Measurements from ENCODE around the gene TMEM247. TPM values are rescaled to one million over a fixed set of nuclear protein-coding genes. Genes with fewer than 3 reads are reported as not detected.

Gene TMEM247
- total RNA-seq, 1 experiment from 2014 or later, result not detected

DNA sequence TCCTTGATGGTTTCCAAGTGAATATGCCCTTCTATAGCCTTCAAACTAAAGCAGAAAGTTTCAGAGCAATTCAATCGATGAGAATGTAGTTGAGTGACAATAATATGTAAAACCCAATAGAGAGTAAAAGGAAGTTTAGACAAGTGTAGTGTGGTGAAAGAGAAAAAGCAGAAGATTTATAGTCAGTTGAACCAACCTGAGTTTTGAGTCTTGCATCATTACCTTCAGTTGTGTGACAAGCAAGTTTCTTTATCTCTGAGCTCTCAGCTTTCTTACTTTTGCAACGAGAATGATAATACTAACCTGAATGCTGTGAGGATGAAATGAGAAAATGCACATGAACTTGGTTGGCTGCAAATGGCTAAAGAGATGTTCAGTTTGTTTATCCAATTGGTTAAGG is 40.6 kb upstream of the TMEM247 start:
- no peaks in the 10 kb centered on the region for H3K9me3 ChIP-seq
- intact Hi-C loops (cut with micrococcal nuclease; ENCODE audit: unreplicated experiment), result no loop called here
- DNase-seq, result no peak
- peaks cover 15% of the 10 kb centered on the region for H3K9me3 Mint-ChIP-seq (ENCODE audit: unreplicated experiment)
- no peak overlapping the region for H3K27ac Mint-ChIP-seq (ENCODE audit: unreplicated experiment)
- H3K4me1 Mint-ChIP-seq (ENCODE audit: low read depth, unreplicated experiment), result peaks cover 19% of the 10 kb centered on the region
- no TSS peak for BruUV-seq (replicated peaks)
- no peak overlapping the region for H3K4me3 Mint-ChIP-seq (ENCODE audit: unreplicated experiment)
- TF ChIP-seq, protein P1, sequence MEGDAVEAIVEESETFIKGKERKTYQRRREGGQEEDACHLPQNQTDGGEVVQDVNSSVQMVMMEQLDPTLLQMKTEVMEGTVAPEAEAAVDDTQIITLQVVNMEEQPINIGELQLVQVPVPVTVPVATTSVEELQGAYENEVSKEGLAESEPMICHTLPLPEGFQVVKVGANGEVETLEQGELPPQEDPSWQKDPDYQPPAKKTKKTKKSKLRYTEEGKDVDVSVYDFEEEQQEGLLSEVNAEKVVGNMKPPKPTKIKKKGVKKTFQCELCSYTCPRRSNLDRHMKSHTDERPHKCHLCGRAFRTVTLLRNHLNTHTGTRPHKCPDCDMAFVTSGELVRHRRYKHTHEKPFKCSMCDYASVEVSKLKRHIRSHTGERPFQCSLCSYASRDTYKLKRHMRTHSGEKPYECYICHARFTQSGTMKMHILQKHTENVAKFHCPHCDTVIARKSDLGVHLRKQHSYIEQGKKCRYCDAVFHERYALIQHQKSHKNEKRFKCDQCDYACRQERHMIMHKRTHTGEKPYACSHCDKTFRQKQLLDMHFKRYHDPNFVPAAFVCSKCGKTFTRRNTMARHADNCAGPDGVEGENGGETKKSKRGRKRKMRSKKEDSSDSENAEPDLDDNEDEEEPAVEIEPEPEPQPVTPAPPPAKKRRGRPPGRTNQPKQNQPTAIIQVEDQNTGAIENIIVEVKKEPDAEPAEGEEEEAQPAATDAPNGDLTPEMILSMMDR (IDR thresholded peaks at IDR 0.05; ENCODE audit: insufficient read depth in 1 of 2, low read depth in 1 of 2, low read length in 1 of 2, severe bottlenecking in 1 of 2, unreplicated experiment in 1 of 2), result no peak
- peaks cover 2% of the 10 kb centered on the region for H3K27me3 Mint-ChIP-seq (ENCODE audit: insufficient read depth, unreplicated experiment)
- H3K36me3 ChIP-seq (ENCODE audit: control insufficient read depth, insufficient read depth, low read length), result no peaks in the 10 kb centered on the region
- ChIA-PET CTCF (no interaction called here), POLR2A (interaction anchor here (0.6 kb wide), 1 partner anchor 29 kb away, joined by 5 read pairs; no protein-coding TSS in a partner anchor)
- no peaks in the 10 kb centered on the region for H3K27me3 ChIP-seq (replicated peaks; ENCODE audit: control insufficient read depth, insufficient read depth, low read length)
- H3K4me1 ChIP-seq, result peaks cover 23% of the 10 kb centered on the region
- H3K4me3 ChIP-seq (ENCODE audit: low read depth, low read length), result no peak overlapping the region
- H3K36me3 Mint-ChIP-seq (ENCODE audit: insufficient read depth, unreplicated experiment), result no peaks in the 10 kb centered on the region

DNA sequence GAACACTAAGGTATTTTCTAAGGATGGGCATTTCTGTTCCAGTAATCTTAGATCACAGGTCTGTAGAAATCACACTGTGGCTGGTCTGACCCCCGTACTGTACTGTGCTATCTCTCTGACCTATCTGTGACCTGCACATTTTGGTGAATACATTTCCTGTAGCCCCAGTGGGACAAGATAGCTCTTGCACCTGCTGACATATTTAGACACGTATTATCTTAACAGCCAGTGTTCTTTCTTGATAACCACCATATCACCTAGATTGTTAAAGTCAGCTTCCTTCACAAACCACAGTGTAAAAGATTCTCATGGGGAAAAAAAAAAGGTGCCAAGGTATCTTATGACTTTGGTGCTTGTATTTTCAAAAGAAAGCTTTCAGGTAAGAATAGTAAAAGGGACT is 39.8 kb upstream of the TMEM247 start:
- POLR2A ChIA-PET, result no interaction called here
- Histone ChIP-seq H3K27me3 (replicated peaks; ENCODE audit: control insufficient read depth, insufficient read depth, low read length) (no peaks in the 10 kb centered on the region), H3K4me3 (ENCODE audit: low read depth, low read length) (no peak overlapping the region), H3K36me3 (ENCODE audit: control insufficient read depth, insufficient read depth, low read length) (no peaks in the 10 kb centered on the region), H3K9me3 (no peaks in the 10 kb centered on the region), H3K4me1 (peaks cover 19% of the 10 kb centered on the region)
- H3K27ac Mint-ChIP-seq (ENCODE audit: unreplicated experiment), result no peak overlapping the region
- BruUV-seq (replicated peaks), result no TSS peak
- no peaks in the 10 kb centered on the region for H3K36me3 Mint-ChIP-seq (ENCODE audit: insufficient read depth, unreplicated experiment)
- intact Hi-C loops (cut with micrococcal nuclease; ENCODE audit: unreplicated experiment), result no loop called here
- no peak overlapping the region for H3K4me3 Mint-ChIP-seq (ENCODE audit: unreplicated experiment)
- TF ChIP-seq, protein P1 (IDR thresholded peaks at IDR 0.05; ENCODE audit: insufficient read depth in 1 of 2, low read depth in 1 of 2, low read length in 1 of 2, severe bottlenecking in 1 of 2, unreplicated experiment in 1 of 2), result no peak
- H3K9me3 Mint-ChIP-seq (ENCODE audit: unreplicated experiment), result peaks cover 8% of the 10 kb centered on the region
- H3K4me1 Mint-ChIP-seq (ENCODE audit: low read depth, unreplicated experiment), result peaks cover 13% of the 10 kb centered on the region
- CTCF ChIA-PET, result no interaction called here
- H3K27me3 Mint-ChIP-seq (ENCODE audit: insufficient read depth, unreplicated experiment), result peaks cover 2% of the 10 kb centered on the region
- DNase-seq, result no peak

DNA sequence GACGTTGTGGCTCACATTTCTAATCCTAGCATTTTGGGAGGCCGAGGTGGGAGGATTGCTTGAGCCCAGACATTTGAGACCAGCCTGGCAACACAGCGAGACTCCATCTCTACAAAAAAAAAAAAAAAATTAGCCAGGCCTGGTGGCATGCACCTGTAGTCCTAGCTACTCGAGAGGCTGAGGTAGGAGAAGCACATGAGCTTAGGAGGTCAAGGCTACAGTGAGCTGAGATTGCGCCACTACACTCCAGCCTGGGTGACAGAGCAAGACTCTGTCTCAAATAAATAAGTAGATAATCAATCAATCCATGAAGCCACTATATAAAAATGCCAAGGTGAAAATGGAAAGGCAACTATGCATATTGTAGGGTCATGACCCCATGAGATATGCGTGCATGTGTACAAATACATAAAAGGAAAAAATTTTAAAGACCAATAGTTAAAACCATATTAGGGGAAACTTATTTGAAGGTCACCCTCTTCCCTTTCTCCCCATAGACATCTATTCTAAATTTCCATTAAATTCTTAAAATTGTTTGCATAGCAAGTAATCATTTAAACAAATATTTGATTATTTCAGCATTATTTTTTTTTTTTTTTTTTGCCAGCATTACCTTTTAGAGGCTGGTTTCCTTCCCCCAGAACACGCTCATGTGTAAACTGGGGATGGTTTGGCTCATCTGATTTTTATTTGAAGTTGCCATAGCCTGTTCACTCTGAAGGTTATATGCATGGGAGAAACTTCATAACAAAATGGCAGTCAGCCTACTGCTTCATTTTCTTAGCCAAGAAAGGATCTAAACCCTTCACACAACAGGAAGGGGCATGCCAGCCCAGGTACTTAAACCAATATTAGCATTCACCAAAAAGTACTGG is 37.3 kb upstream of the TMEM247 start:
- BruUV-seq (replicated peaks), result no TSS peak
- intact Hi-C loops (cut with micrococcal nuclease; ENCODE audit: unreplicated experiment), result no loop called here
- H3K4me1 ChIP-seq, result peaks cover 8% of the 10 kb centered on the region; the same call in 1 of the 2 replicates
- peaks cover 6% of the 10 kb centered on the region for H3K4me1 Mint-ChIP-seq (ENCODE audit: low read depth, unreplicated experiment)
- POLR2A ChIA-PET, result no interaction called here
- H3K27ac Mint-ChIP-seq (ENCODE audit: unreplicated experiment), result no peak overlapping the region
- CTCF ChIA-PET, result no interaction called here
- DNase-seq, result no peak
- H3K4me3 ChIP-seq (ENCODE audit: low read depth, low read length), result no peak overlapping the region
- no peaks in the 10 kb centered on the region for H3K27me3 ChIP-seq (replicated peaks; ENCODE audit: control insufficient read depth, insufficient read depth, low read length)
- H3K9me3 Mint-ChIP-seq (ENCODE audit: unreplicated experiment), result peaks cover 7% of the 10 kb centered on the region
- H3K36me3 ChIP-seq (ENCODE audit: control insufficient read depth, insufficient read depth, low read length), result no peaks in the 10 kb centered on the region
- H3K27me3 Mint-ChIP-seq (ENCODE audit: insufficient read depth, unreplicated experiment), result peaks cover 2% of the 10 kb centered on the region
- no peak overlapping the region for H3K4me3 Mint-ChIP-seq (ENCODE audit: unreplicated experiment)
- TF ChIP-seq, protein P1 (IDR thresholded peaks at IDR 0.05; ENCODE audit: insufficient read depth in 1 of 2, low read depth in 1 of 2, low read length in 1 of 2, severe bottlenecking in 1 of 2, unreplicated experiment in 1 of 2), result no peak
- H3K9me3 ChIP-seq, result peaks cover 8% of the 10 kb centered on the region
- H3K36me3 Mint-ChIP-seq (ENCODE audit: insufficient read depth, unreplicated experiment), result no peaks in the 10 kb centered on the region

Measured in Caco-2 (cell line).